Measurements from ENCODE around the gene ARHGAP10. TPM values are rescaled to one million over a fixed set of nuclear protein-coding genes. Genes with fewer than 3 reads are reported as not detected.
A peak's percentile ranks its signal among the peaks of the same experiment; 100 is the strongest.
"Not testable (repeated sequence)": the region's sequence is repeated elsewhere in the genome, so short reads cannot be mapped to it uniquely, and the experiment has no call there.

ARHGAP10 gene
- polyA plus RNA-seq, 3 donors from 2014 or later: 5.3 to 13.2 (median 7.0) TPM

DNA sequence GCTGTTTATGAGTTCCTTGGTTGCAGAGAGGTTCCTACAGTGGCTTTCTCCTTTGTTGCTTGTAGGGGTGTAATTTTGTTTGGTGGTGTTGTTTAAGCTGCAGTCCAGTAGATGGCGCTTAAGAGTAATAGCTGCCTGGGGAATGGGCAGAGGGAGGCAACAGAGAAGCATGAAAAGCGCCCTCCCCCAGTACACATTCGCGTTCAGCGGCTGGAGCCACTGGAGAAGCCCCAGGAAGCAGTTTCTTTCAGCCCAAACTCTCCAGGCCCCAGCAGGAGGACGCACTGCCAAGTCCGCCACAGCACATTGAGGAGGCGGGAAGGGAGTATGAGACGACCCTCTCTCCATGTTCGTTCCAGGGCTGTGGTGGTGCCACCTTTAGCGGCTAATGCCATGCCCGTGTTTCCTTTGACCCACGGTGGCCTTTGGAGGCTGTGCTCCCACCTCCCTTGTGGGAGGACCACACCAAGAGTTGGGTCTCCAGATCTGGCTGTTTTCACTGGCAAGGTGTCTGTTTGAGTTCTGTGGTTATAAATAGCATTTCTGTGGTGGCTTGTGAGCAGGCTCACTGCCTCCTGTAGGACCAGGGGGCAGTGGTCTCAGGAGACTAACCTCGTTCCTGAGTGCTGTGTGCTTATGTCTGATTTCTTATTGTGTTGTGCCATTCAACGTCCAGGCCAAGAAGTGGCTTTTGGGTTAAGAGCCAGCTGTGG lies 252.3 kb downstream of the ARHGAP10 start:
- peak in 2 of 3 donors; percentile 20 to 30 for DNase-seq
- H3K4me3 Mint-ChIP-seq: no peak overlapping the region
- no peaks in the 10 kb centered on the region for H3K9me3 Mint-ChIP-seq
- H3K27ac Mint-ChIP-seq: peak overlapping the region in 1 of 6 donors; percentile 38
- H3K27me3 Mint-ChIP-seq (ENCODE audit: low read depth in 3 of 3): peaks cover 0 to 3% (median 0%) of the 10 kb centered on the region in 3 donors
- H3K4me1 Mint-ChIP-seq: peaks cover 13 to 23% of the 10 kb centered on the region in 2 donors
- H3K36me3 Mint-ChIP-seq: no peaks in the 10 kb centered on the region

DNA sequence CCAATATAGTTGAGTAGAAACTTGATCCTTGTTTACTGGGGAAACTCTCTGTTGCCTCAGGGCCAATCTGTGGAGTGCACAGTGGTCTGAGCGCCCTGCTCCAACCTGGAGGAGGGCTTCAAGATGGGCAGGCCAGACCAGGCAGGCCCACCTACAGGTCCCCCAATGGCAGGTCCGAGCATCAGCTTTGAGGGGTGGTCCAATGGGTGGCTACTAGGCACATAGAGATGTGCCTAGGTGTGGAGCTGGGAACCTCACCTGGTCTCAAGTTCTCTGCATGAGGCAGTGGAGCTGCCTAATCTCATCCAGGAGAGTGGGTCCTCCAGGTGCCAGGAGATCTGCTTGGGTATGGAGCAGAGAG lies 252.9 kb downstream of the ARHGAP10 start:
- H3K9me3 Mint-ChIP-seq: no peaks in the 10 kb centered on the region
- H3K27ac Mint-ChIP-seq: no peak overlapping the region
- H3K36me3 Mint-ChIP-seq: no peaks in the 10 kb centered on the region
- H3K4me3 Mint-ChIP-seq: no peak overlapping the region
- peaks cover 0 to 3% (median 0%) of the 10 kb centered on the region in 3 donors for H3K27me3 Mint-ChIP-seq (ENCODE audit: low read depth in 3 of 3)
- no peak for DNase-seq
- H3K4me1 Mint-ChIP-seq: peaks cover 13 to 23% of the 10 kb centered on the region in 2 donors

DNA sequence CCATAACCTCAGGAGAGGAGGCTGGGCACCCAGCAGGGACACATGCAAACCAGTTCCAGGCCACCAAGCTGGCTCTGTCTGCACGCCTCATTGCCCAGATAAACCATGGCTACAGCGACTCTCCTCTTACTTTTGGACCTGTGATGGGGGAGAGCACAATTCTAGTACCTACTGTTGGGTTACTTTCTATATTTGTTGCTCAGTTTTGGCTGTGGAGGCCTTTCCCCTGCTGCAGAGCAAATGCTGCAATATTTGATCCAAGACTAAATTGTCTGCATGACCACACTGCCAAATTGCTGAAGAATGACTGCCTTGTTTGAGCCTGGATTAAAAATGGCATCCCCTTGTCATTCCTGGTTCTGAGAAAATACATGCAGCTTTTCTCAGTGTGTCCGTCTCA lies 253.5 kb downstream of the ARHGAP10 start:
- Mint-ChIP-seq H3K27ac (peak overlapping the region in 1 of 6 donors; percentile 40), H3K9me3 (no peaks in the 10 kb centered on the region), H3K27me3 (ENCODE audit: low read depth in 3 of 3) (peaks cover 0 to 3% (median 0%) of the 10 kb centered on the region in 3 donors), H3K4me3 (no peak overlapping the region), H3K4me1 (peaks cover 9 to 20% of the 10 kb centered on the region in 2 donors), H3K36me3 (peaks cover 0 to under 1% (median under 1%) of the 10 kb centered on the region in 3 donors)
- no peak for DNase-seq

DNA sequence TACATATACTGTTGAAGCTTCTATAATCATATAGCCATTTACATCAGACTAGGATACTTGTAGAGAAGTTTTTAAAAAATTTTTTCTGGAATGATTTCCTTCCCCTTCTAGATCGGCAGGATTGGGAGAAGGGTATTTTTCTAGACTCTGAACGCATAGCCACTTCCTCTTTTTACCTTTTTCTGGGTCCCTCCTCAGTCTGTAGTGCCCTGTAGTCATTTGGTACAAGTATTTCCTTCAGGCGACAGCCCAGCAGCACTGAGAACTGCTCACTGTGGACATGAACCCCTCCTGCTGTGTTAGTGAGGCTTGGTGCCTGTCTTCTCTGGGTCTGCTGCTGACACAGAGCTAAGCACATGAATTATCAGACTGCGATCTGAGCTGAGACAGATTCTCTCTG lies 255.4 kb downstream of the ARHGAP10 start:
- no peak overlapping the region for H3K4me3 Mint-ChIP-seq
- H3K36me3 Mint-ChIP-seq: peaks cover 0 to 4% (median 4%) of the 10 kb centered on the region in 3 donors
- H3K4me1 Mint-ChIP-seq: peaks cover 5 to 8% of the 10 kb centered on the region in 2 donors
- peak overlapping the region in 2 of 6 donors; percentile 49 to 70 for H3K27ac Mint-ChIP-seq
- peaks cover 0 to 3% (median 1%) of the 10 kb centered on the region in 3 donors for H3K27me3 Mint-ChIP-seq (ENCODE audit: low read depth in 3 of 3)
- H3K9me3 Mint-ChIP-seq: no peaks in the 10 kb centered on the region
- DNase-seq: no peak

DNA sequence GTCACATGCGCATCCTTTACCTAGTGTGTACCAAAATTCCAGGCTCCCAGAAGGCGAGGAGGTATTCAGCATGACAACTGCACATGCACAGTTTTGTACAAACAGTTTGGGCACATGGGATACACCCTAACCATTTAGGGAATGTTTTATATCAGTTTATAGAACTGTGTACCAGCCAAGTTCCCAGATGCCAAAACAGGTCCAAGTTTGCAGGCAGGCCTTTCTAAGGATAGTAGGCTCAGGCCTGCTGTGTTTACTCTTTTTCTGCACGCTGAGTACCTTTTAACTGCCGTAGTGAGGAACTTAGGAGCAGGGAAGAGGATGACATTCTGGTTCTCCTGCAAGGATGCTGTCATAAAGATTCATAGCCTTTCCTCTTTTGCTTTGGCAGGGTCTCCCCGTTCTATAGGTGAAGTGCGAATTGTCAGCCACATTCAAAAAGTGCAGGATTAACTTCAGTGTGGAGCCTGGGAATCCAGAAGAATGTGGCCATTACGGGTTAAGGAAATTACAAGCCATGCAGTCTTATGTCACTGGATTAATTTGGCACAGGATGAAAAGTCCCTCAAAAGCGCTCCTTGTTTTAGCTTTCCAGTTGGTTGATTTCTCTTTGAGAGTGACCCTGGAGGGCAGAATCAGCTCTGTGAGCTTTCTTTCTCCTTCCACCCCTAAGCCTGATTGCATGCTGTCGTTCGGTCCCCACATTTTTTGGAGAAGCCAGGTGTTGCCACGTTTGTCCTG lies 259.8 kb downstream of the ARHGAP10 start:
- Mint-ChIP-seq H3K27me3 (ENCODE audit: low read depth in 3 of 3) (peaks cover 0 to 3% (median 3%) of the 10 kb centered on the region in 3 donors), H3K27ac (no peak overlapping the region), H3K36me3 (peaks cover 0 to 10% (median 4%) of the 10 kb centered on the region in 3 donors), H3K4me3 (no peak overlapping the region), H3K4me1 (peaks cover 0 to 2% of the 10 kb centered on the region in 2 donors), H3K9me3 (no peaks in the 10 kb centered on the region)
- DNase-seq: no peak

DNA sequence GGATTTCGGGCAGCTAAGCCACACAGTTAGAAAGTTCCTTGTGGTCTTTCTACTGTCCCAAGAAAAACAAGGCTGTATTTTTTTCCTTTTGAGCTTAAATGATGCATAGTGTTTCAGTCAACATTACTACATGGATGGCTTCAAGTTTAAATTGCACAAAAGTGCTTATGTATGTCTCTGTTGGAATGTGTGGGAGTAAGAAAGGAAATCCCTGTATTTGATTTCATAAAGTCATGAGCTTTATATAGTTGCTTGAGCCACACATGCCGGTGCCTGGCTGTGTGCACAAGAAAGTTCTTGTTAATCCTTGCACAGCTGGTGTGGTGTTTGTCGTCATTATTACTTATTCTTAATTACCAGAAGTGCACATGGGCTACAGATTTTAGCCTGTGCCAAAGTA lies 262.2 kb downstream of the ARHGAP10 start:
- Mint-ChIP-seq H3K4me1 (no peaks in the 10 kb centered on the region), H3K27me3 (ENCODE audit: low read depth in 3 of 3) (peaks cover 0 to 3% (median 0%) of the 10 kb centered on the region in 3 donors), H3K4me3 (no peak overlapping the region), H3K9me3 (no peaks in the 10 kb centered on the region), H3K27ac (no peak overlapping the region), H3K36me3 (peaks cover 0 to 10% (median 7%) of the 10 kb centered on the region in 3 donors)
- no peak for DNase-seq

DNA sequence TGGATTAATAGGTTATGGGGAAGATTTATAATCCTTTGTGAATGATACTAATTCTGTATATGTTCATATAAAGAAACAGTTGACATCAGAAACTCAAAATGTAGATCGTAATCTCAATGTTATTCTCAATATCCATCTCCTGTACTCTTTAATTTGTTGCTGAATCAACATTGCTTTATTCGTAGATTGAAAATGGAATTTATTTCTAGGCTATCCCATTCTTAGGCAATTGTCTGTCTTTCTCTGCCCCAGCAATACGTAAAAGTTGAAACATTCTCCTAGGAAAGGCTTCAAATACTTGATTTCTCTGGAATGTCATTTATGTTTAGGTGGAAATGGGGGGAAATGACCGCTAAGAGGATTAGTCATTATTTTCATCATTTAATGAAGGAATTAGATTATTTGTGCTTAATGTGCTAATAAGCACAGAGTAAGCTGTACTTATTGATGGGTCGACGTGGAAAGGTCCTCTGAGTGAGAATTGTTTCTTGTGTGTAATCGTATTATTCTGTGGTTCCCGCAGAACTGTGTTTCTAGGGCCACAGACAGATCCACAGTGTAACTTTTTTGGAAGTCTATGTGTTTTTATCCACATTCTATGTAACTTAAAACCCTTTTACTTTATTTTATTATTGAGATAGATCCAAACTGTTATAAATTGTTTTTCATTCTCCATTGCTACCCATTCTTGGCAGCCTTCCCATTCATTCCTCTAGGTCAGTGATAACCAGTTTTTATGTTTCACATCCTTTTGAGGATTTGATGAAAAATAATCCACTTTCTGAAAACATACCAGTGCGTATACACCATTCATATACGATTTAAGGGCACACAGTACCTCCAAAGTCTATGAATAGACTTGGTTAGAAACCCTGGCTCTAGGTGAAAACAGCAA lies 262.9 kb downstream of the ARHGAP10 start:
- Mint-ChIP-seq H3K4me3 (no peak overlapping the region), H3K4me1 (no peaks in the 10 kb centered on the region), H3K27me3 (ENCODE audit: low read depth in 3 of 3) (peaks cover 0 to 3% (median 0%) of the 10 kb centered on the region in 3 donors), H3K9me3 (no peaks in the 10 kb centered on the region), H3K27ac (no peak overlapping the region), H3K36me3 (peaks cover 0 to 14% (median 12%) of the 10 kb centered on the region in 3 donors)
- DNase-seq: no peak

DNA sequence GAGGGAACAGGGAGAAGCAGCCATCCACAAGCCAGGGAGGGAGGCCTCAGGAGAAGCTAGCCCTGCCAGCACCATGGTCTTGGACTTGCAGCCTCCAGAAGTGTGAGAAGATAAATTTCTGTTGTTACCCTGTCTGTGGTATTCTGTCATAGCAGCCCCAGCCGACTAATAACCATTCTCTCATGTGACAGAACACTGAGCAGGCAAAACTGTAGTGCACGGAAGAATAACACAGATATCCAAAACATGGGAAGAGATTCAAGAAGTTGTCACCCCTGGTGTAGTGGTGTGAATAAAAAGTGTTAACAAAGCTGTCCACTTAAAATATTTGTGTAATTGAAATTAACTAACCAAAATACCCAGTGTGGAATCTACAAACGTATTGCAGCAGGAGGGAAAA lies 265.0 kb downstream of the ARHGAP10 start:
- H3K36me3 Mint-ChIP-seq: peaks cover 0 to 13% (median 8%) of the 10 kb centered on the region in 3 donors

DNA sequence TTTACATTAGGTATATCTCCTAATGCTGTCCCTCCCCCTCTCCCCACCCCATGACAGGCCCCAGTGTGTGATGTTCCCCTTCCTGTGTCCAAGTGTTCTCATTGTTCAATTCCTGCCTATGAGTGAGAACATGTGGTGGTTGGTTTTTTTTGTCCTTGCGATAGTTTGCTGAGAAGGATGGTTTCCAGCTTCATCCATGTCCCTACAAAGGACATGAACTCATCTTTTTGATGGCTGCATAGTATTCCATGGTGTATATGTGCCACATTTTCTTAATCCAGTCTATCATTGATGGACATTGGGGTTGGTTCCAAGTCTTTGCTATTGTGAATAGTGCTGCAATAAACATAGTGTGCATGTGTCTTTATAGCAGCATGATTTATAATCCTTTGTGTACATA lies 268.1 kb downstream of the ARHGAP10 start:
- not testable (repeated sequence) for H3K4me3 Mint-ChIP-seq; H3K9me3 Mint-ChIP-seq; H3K27me3 Mint-ChIP-seq (ENCODE audit: low read depth in 3 of 3); DNase-seq; H3K27ac Mint-ChIP-seq
- Mint-ChIP-seq H3K36me3 (peaks cover 0 to 13% (median 8%) of the 10 kb centered on the region in 3 donors), H3K4me1 (peaks cover 24 to 29% of the 10 kb centered on the region in 2 donors)

More for the DNA sequence above, 265.0 kb downstream of the ARHGAP10 start:
- Mint-ChIP-seq H3K4me3 (no peak overlapping the region), H3K27me3 (ENCODE audit: low read depth in 3 of 3) (peaks cover 0 to 2% (median 0%) of the 10 kb centered on the region in 3 donors), H3K27ac (peak overlapping the region in 1 of 6 donors; percentile 25), H3K9me3 (no peaks in the 10 kb centered on the region), H3K4me1 (no peaks in the 10 kb centered on the region)
- DNase-seq: no peak

DNA sequence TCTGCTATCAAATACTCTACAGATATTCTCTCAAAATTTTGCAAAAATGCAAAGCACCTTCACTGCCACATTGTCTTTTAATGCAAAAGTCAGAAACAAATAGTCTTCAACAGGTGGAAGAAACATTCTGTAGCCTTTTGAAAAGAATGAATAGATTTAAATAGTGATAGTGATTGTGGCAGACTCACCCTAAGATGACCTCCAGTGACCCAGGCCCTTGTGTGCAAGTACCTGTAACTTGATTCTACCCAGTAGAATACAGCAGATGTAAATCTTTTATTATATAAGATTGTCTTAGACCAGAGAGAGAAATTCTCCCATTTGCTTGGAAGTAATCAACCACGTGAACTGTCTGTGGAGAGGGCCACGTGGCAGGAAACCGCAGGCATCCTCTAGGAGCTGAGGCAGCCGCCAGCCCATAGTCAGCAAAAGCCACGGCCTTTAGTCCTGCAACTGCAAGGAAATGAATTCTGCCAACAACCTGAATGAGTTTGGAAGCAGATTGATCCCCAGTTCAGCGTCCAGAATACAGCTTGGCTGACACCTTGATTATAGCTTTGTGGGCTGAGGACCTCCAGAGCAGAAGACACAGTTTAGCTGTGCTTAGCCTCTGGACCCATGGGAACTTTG lies 272.5 kb downstream of the ARHGAP10 start:
- Mint-ChIP-seq H3K36me3 (peaks cover 0 to 8% (median 5%) of the 10 kb centered on the region in 3 donors), H3K4me3 (peak overlapping the region in 4 of 5 donors; percentile 19 to 69 (median 38)), H3K27ac (peak overlapping the region in 3 of 6 donors; percentile 8 to 29 (median 29))

DNA sequence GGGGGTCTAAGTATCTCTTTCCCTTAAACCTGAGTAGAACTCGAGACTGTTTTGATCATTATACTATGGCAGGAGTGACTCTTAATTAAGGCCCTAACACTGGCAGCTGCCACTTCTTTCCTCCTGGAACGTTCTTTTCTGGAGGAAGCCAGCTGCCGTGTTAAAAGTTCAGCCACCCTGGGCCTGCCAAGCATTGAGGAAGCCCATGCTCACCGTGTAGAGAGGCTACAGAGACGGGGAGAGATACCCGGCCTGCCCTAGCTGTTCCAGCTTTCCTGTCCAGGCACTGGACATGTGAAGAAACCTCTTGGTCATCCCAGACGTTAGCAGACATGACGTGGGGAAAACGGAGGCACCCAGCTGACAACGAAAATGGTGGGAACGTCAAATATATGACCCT lies 274.1 kb downstream of the ARHGAP10 start:
- H3K9me3 Mint-ChIP-seq: no peaks in the 10 kb centered on the region
- no peak overlapping the region for H3K4me3 Mint-ChIP-seq
- no peak overlapping the region for H3K27ac Mint-ChIP-seq
- DNase-seq: no peak
- H3K36me3 Mint-ChIP-seq: peaks cover 0 to 4% (median 2%) of the 10 kb centered on the region in 3 donors
- peaks cover 28 to 44% of the 10 kb centered on the region in 2 donors for H3K4me1 Mint-ChIP-seq
- H3K27me3 Mint-ChIP-seq (ENCODE audit: low read depth in 3 of 3): peaks cover 0 to 3% (median 0%) of the 10 kb centered on the region in 3 donors

More for the DNA sequence above, 272.5 kb downstream of the ARHGAP10 start:
- peaks cover 28 to 44% of the 10 kb centered on the region in 2 donors for H3K4me1 Mint-ChIP-seq
- DNase-seq: no peak
- H3K9me3 Mint-ChIP-seq: no peaks in the 10 kb centered on the region
- H3K27me3 Mint-ChIP-seq (ENCODE audit: low read depth in 3 of 3): peaks cover 0 to 3% (median 0%) of the 10 kb centered on the region in 3 donors

DNA sequence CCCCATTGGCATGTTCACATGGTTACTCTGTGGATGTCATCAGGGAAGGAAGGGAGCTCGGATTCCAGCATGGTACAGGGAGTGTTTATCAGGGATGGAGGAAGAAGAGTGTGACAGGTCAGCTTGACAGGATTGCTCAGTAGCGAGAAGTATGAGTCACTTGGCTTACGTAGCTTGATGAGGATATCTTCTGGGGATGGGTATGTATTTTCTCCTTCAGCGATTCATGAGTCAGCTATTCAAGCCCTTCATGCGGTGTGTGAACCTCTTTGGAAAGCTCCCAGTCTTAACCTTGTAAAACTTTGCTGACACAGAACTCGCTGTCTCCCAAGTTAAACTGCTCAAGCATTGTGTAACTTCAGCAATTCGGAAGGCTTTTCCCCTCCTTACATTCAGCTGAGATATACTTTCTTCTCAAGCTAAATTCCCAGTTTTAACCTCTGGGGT lies 275.4 kb downstream of the ARHGAP10 start:
- Mint-ChIP-seq H3K4me3 (no peak overlapping the region), H3K27ac (peak overlapping the region in 1 of 6 donors; percentile 33), H3K36me3 (peaks cover 0 to 6% (median 4%) of the 10 kb centered on the region in 3 donors), H3K9me3 (no peaks in the 10 kb centered on the region), H3K27me3 (ENCODE audit: low read depth in 3 of 3) (peaks cover 0 to 2% (median 0%) of the 10 kb centered on the region in 3 donors), H3K4me1 (peaks cover 28 to 41% of the 10 kb centered on the region in 2 donors)
- DNase-seq: no peak

DNA sequence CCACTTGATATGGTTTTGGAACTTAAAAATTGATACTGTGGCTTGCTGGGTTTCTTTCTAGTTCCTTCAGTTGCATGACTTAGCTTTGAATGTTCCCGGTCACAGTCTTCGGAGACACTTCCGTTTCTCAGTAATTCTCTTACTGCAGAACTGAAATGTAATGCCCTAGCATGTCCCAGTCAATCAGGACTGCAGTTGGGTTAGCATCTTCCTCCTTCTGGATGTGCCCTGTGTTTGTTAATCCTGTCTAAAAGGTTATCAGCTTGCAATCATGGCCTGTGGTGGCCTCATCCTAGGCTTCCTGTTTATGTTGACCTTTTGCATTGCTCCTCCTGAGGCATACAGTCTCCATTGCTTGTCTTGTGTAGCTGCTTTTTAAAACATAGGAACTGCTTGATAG lies 275.9 kb downstream of the ARHGAP10 start:
- H3K27ac Mint-ChIP-seq: peak overlapping the region in 1 of 6 donors; percentile 26
- no peaks in the 10 kb centered on the region for H3K9me3 Mint-ChIP-seq
- H3K4me3 Mint-ChIP-seq: no peak overlapping the region
- peaks cover 25 to 37% of the 10 kb centered on the region in 2 donors for H3K4me1 Mint-ChIP-seq
- H3K27me3 Mint-ChIP-seq (ENCODE audit: low read depth in 3 of 3): peaks cover 0 to 2% (median 0%) of the 10 kb centered on the region in 3 donors
- peaks cover 0 to 6% (median 4%) of the 10 kb centered on the region in 3 donors for H3K36me3 Mint-ChIP-seq
- no peak for DNase-seq
